Lung (tissue), 16 donors: ENCODE measurements around the gene PLPPR5. TPM values are rescaled to one million over a fixed set of nuclear protein-coding genes. Genes with fewer than 3 reads are reported as not detected.
A peak's percentile ranks its signal among the peaks of the same experiment; 100 is the strongest.
"Not testable (repeated sequence)": the region's sequence is repeated elsewhere in the genome, so short reads cannot be mapped to it uniquely, and the experiment has no call there.

Experiments used
- ATAC-seq: fragments of 200-7000 bp; cut with Tn5 transposase; one replicate; pipeline ENCODE4 v1.9.1; 2020; ENCODE audit warnings: moderate number of reproducible peaks; ENCODE audit not compliant: insufficient read depth, low FRiP score
- DNase-seq, 3 donors: peaks; one replicate each; pipeline ENCODE4 v3.0.0-alpha.2; 2013 to 2017
- H3K27ac ChIP-seq, 2 donors: one replicate each; pipeline ENCODE4 v1.5.1; 2013; ENCODE audit warnings: mild to moderate bottlenecking in 2 of 2, moderate library complexity in 2 of 2, control low read depth in 1 of 2, inconsistent platforms in 1 of 2, low read depth in 1 of 2, low read length in 1 of 2
- H3K27me3 ChIP-seq, 3 donors: one replicate each; pipeline ENCODE4 v1.5.1; 2013; ENCODE audit warnings: low read length in 2 of 3; ENCODE audit not compliant: control insufficient read depth in 3 of 3, insufficient read depth in 3 of 3
- H3K36me3 ChIP-seq, 4 donors: one replicate each; pipeline ENCODE4 v1.5.1; 2013; ENCODE audit warnings: low read length in 4 of 4, mild to moderate bottlenecking in 1 of 4, moderate library complexity in 1 of 4; ENCODE audit not compliant: control insufficient read depth in 4 of 4, insufficient read depth in 4 of 4
- H3K4me1 ChIP-seq, 5 donors: one replicate each; pipeline ENCODE4 v1.5.1; 2013; ENCODE audit warnings: low read length in 5 of 5, mild to moderate bottlenecking in 2 of 5, moderate library complexity in 1 of 5; ENCODE audit not compliant: control insufficient read depth in 5 of 5, insufficient read depth in 5 of 5
- H3K4me3 ChIP-seq: one replicate; pipeline ENCODE4 v1.5.1; 2013; ENCODE audit warnings: mild to moderate bottlenecking, control low read depth, moderate library complexity
- H3K9ac ChIP-seq, 2 donors: one replicate each; pipeline ENCODE4 v1.5.1; 2013; ENCODE audit warnings: low read length in 2 of 2, control low read depth in 1 of 2; ENCODE audit not compliant: insufficient read depth in 1 of 2
- H3K9me3 ChIP-seq, 4 donors: one replicate each; pipeline ENCODE4 v1.5.1; 2013; ENCODE audit warnings: low read length in 3 of 4, mild to moderate bottlenecking in 1 of 4, moderate library complexity in 1 of 4; ENCODE audit not compliant: control insufficient read depth in 4 of 4, insufficient read depth in 3 of 4
- WGBS, 2 donors: extraction: QIAGEN DNeasy Blood & Tissue Kit; methylation state at CpG; one replicate each; pipeline ENCODE4 v1.1.7; 2013; 5-methylcytosine and 5-hydroxymethylcytosine counted together
- long read RNA-seq, 5 donors: transcript quantifications; one replicate each; lab custom pipeline, GENCODE V29; 2026
- polyA plus RNA-seq, 2 donors: library from polyadenylated mRNA; stranded (reverse); fragments of 200-250 nt; gene quantifications; one replicate each; pipeline ENCODE4 v1.2.1, GENCODE V29; 2013
- total RNA-seq, 2 donors: library from RNA; depleted of rRNA in 1 of 2; stranded (reverse); fragments of >200 nt in 1 of 2; gene quantifications; one replicate each; pipeline ENCODE4 v1.2.1, GENCODE V29; 2014 to 2021
- TF ChIP-seq, protein P1 (sequence below): IDR thresholded peaks from 2 replicates; pipeline ENCODE4 v1.5.1; 2012; ENCODE audit warnings: mild to moderate bottlenecking; ENCODE audit errors: control extremely low read depth, extremely low read depth
- donor health status: control.
- donor health status: control.
- donor health status: Bipolar disorder and iron deficiency.
- donor health status: healthy.
- donor health status: DM: yes; HTN: yes; CAD: no.

Gene PLPPR5, protein sequence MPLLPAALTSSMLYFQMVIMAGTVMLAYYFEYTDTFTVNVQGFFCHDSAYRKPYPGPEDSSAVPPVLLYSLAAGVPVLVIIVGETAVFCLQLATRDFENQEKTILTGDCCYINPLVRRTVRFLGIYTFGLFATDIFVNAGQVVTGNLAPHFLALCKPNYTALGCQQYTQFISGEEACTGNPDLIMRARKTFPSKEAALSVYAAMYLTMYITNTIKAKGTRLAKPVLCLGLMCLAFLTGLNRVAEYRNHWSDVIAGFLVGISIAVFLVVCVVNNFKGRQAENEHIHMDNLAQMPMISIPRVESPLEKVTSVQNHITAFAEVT
- total RNA-seq (1 to 10 TPM in 1 of 2 donors, under 1 TPM in 1; 0.21 to 1.4 TPM), polyA plus RNA-seq (under 1 TPM in 1 of 2 donors, not detected in 1; 0.05 TPM)
- long read RNA-seq, donor 1, full-length matches to known transcripts, result 2 of 2 reads
- long read RNA-seq, donor 1, partial matches to known transcripts, result 0 of 2 reads
- long read RNA-seq, donor 1, other reads (novel, unspliced or antisense), result 0 of 2 reads
- long read RNA-seq, donor 2, partial matches to known transcripts, result 0 of 1 reads
- long read RNA-seq, donor 2, other reads (novel, unspliced or antisense), result 0 of 1 reads
- long read RNA-seq, donor 3, full-length matches to known transcripts, result 2 of 2 reads
- long read RNA-seq, donor 3, partial matches to known transcripts, result 0 of 2 reads
- long read RNA-seq, donor 3, other reads (novel, unspliced or antisense), result 0 of 2 reads
- long read RNA-seq, donor 4, partial matches to known transcripts, result 0 of 1 reads
- long read RNA-seq, donor 4, other reads (novel, unspliced or antisense), result 0 of 1 reads
- long read RNA-seq, donor 5, full-length matches to known transcripts, result 6 of 6 reads
- long read RNA-seq, donor 5, partial matches to known transcripts, result 0 of 6 reads
- long read RNA-seq, donor 5, other reads (novel, unspliced or antisense), result 0 of 6 reads

DNA sequence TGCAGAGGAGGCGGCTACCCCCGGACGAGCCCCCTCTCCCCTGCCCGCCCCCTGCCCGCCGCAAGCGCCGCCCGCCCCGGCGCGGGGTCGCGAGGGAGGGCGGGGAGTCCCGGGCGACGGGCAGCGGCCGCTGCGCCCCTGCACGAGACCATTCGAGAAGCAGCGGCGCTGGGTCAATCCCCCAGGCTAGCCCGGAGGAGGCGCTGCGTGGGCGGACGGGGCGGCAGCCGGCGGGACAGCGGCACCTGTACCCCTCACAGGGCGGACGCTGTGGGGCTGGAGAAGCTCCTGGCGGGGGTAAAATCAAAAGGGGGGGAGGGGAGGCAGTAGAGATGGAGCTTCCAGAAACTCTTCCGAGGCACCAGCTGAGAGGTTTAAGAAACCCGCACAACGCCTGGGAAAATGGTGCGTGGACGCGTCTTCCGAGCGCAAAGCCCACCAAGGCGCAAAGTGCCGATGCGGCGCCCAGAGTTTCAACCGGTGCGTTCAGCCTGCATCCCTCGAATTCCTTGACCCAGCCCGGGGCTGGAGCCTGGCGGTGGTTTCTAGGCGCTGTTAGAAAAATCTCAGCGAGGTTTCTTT lies at the start of gene PLPPR5:
Gene PLPPR5, minus strand, starts transcription at position 1 of the 582 bp plus-strand sequence. CDS start 190 bp downstream, outside the sequence.
- H3K4me3 ChIP-seq, result no peak within 1 kb of the TSS
- no peak within 1 kb of the TSS for H3K27ac ChIP-seq
- WGBS, 2 donors, result 2% methylated on average over 34 to 56 of the region's 56 CpGs
- no peaks in the 10 kb centered on the region for H3K36me3 ChIP-seq
- TF ChIP-seq, protein P1, sequence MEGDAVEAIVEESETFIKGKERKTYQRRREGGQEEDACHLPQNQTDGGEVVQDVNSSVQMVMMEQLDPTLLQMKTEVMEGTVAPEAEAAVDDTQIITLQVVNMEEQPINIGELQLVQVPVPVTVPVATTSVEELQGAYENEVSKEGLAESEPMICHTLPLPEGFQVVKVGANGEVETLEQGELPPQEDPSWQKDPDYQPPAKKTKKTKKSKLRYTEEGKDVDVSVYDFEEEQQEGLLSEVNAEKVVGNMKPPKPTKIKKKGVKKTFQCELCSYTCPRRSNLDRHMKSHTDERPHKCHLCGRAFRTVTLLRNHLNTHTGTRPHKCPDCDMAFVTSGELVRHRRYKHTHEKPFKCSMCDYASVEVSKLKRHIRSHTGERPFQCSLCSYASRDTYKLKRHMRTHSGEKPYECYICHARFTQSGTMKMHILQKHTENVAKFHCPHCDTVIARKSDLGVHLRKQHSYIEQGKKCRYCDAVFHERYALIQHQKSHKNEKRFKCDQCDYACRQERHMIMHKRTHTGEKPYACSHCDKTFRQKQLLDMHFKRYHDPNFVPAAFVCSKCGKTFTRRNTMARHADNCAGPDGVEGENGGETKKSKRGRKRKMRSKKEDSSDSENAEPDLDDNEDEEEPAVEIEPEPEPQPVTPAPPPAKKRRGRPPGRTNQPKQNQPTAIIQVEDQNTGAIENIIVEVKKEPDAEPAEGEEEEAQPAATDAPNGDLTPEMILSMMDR, result no peak
- H3K27me3 ChIP-seq, result peaks cover 6 to 60% (median 29%) of the 10 kb centered on the region in 3 donors
- H3K9me3 ChIP-seq, result peaks cover 0 to 3% (median 0%) of the 10 kb centered on the region in 4 donors
- H3K4me1 ChIP-seq, result peaks cover 0 to 12% (median 0%) of the 10 kb centered on the region in 5 donors
- ATAC-seq (no peak), DNase-seq (peak in 2 of 3 donors; percentile 18 to 33)
- H3K9ac ChIP-seq, result peak within 1 kb of the TSS in 1 of 2 donors; percentile 23

DNA sequence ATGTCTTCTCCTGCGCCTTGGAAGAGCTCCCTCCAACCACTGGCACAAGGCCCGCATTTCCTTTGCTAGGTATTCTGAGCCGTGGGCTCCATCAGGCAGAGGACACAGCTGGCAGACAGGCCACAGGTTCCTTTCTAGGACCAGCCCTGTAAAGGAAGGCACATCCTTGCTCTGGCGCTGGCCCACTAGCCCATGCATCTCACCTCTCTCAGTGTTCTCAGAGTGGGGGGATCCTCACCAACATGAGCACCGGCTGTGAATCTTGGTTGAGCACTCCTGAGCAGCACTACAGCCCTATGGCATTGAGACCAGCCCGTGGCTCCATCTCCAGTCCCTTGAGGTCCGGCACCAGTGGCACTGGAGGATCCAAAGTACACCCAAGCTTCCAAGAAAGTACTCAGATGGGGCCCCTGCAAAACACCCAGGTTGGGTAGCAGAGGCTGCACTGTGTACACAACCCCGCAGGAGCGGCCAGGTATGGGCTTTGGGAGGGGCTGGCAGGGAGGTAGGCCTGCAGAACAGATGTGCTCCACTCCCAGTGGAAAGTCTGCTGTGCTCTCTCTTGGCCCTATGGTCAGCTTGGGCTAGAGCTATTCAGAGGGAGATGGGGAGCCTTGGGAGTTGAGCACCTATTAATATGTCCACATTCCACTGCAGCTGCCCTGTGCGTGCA lies 47.1 kb upstream of the PLPPR5 start:
- ATAC-seq (no peak), DNase-seq (no peak)
- WGBS, 2 donors, result 91 to 92% methylated on average over 10 of the region's 10 CpGs
- H3K27ac ChIP-seq, result no peak overlapping the region
- no peaks in the 10 kb centered on the region for H3K36me3 ChIP-seq
- no peak overlapping the region for H3K4me3 ChIP-seq
- no peaks in the 10 kb centered on the region for H3K27me3 ChIP-seq
- H3K9ac ChIP-seq, result no peak overlapping the region
- H3K4me1 ChIP-seq, result no peaks in the 10 kb centered on the region
- TF ChIP-seq, protein P1, result no peak
- peaks cover 0 to 7% (median 0%) of the 10 kb centered on the region in 4 donors for H3K9me3 ChIP-seq

DNA sequence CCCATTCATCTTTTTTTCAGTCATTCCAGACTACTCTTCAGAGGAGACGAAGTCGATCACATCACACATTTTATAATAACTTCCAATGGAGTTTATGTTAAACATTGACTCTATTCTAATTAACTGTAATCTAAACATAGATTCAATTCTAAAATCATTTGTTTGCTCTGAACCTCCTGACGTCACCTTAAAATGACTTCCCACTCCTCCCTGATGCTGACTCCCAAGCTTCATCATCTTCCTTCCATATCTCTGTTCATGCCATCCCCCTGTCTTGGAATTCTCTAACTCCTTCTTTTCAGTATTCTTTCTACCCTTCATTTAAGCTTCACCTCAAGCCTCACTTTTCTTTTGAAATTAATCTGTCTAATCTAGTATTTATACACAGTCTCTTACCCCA lies 45.1 kb upstream of the PLPPR5 start:
- Histone ChIP-seq H3K36me3 (no peaks in the 10 kb centered on the region), H3K4me1 (no peaks in the 10 kb centered on the region), H3K9ac (no peak overlapping the region), H3K4me3 (no peak overlapping the region), H3K9me3 (peaks cover 0 to 7% (median 0%) of the 10 kb centered on the region in 4 donors), H3K27me3 (no peaks in the 10 kb centered on the region), H3K27ac (no peak overlapping the region)
- WGBS, 2 donors, result 59 to 80% methylated on average over 3 of the region's 3 CpGs
- DNase-seq (no peak), ATAC-seq (no peak)
- TF ChIP-seq, protein P1, result no peak

DNA sequence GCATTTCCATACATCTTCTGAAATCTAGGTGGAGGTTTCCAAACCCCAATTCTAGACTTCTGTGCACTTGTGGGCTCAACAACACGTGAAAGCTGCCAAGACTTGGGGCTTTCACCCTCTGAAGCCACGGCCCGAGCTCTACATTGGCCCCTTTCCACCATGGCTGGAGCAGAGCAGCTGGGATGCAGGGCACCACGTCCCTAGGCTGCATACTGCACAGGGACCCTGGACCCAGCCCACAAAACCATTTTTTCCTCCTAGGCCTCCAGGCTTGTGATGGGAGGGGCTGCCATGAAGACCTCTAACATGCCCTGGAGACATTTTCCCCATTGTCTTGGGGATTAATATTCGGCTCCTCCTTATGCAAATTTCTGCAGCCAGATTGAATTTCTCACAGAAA lies 32.1 kb upstream of the PLPPR5 start:
- H3K9ac ChIP-seq, H3K27ac ChIP-seq, ATAC-seq, DNase-seq, H3K27me3 ChIP-seq, H3K36me3 ChIP-seq, H3K4me3 ChIP-seq, H3K4me1 ChIP-seq: not testable (repeated sequence)
- H3K9me3 ChIP-seq, result peaks cover 0 to 18% (median 3%) of the 10 kb centered on the region in 4 donors
- 70 to 78% methylated on average over 5 of the region's 5 CpGs for WGBS, 2 donors
